Small intestine (tissue), 7 donors: ENCODE results near the gene EMID1. TPM values are rescaled to one million over a fixed set of nuclear protein-coding genes. Genes with fewer than 3 reads are reported as not detected.
A peak's percentile ranks its signal among the peaks of the same experiment; 100 is the strongest.

Source experiments
- DNase-seq, 2 donors: peaks; one replicate each; pipeline versions ENCODE4 v3.0.0 to v3.0.0-alpha.2; 2013
- FAIRE-seq: peaks from 2 replicates; lab custom pipeline; 2012; peaks lifted over from hg19 to GRCh38; lab: Jason Lieb, UNC
- H3K27ac ChIP-seq, 3 donors: one replicate each; pipeline ENCODE4 v1.5.1; 2013; ENCODE audit warnings: low read length in 2 of 3, mild to moderate bottlenecking in 2 of 3, control low read depth in 1 of 3, inconsistent platforms in 1 of 3, low read depth in 1 of 3, moderate library complexity in 1 of 3
- H3K27me3 ChIP-seq, 3 donors: one replicate each; pipeline ENCODE4 v1.6.1; 2013; ENCODE audit warnings: low read length in 3 of 3, inconsistent platforms in 1 of 3; ENCODE audit not compliant: control insufficient read depth in 3 of 3, insufficient read depth in 3 of 3
- H3K36me3 ChIP-seq, 3 donors: one replicate each; pipeline ENCODE4 v1.6.1; 2013; ENCODE audit warnings: low read length in 3 of 3, inconsistent platforms in 1 of 3, low read depth in 1 of 3, mild to moderate bottlenecking in 1 of 3, moderate library complexity in 1 of 3; ENCODE audit not compliant: control insufficient read depth in 3 of 3, insufficient read depth in 2 of 3
- H3K4me1 ChIP-seq, 3 donors: one replicate each; pipeline ENCODE4 v1.6.1; 2013; ENCODE audit warnings: low read length in 2 of 3, inconsistent platforms in 1 of 3, low read depth in 1 of 3, mild to moderate bottlenecking in 1 of 3, moderate library complexity in 1 of 3; ENCODE audit not compliant: control insufficient read depth in 3 of 3, insufficient read depth in 2 of 3
- H3K4me3 ChIP-seq, 3 donors: one replicate each; pipeline ENCODE4 v1.5.1; 2013; ENCODE audit warnings: low read length in 3 of 3, control low read depth in 1 of 3, inconsistent platforms in 1 of 3, low read depth in 1 of 3, mild to moderate bottlenecking in 1 of 3, moderate library complexity in 1 of 3
- H3K9me3 ChIP-seq, 2 donors: one replicate each; pipeline ENCODE4 v1.6.1; 2013; ENCODE audit warnings: low read depth in 1 of 2, low read length in 1 of 2; ENCODE audit not compliant: control insufficient read depth in 2 of 2, insufficient read depth in 1 of 2
- WGBS, 3 donors: extraction: QIAGEN DNeasy Blood & Tissue Kit; methylation state at CpG; one replicate each; pipeline ENCODE4 v1.1.7; 2013; 5-methylcytosine and 5-hydroxymethylcytosine counted together
- polyA plus RNA-seq, 4 donors: library from polyadenylated mRNA; stranded (reverse) in 3 of 4; unstranded in 1 of 4; fragments of 200-250 nt in 3 of 4; fragments of 120-200 nt in 1 of 4; gene quantifications; one replicate each; pipeline versions ENCODE4 v1.2.1 to v1.2.3, GENCODE V29; 2013
- donor health status: healthy with polysubstance abuse.
- donor health status: control.
- donor health status: control.
- donor health status: Bipolar disorder and iron deficiency.
- donor health status: healthy.

Gene EMID1
- polyA plus RNA-seq, 4 donors: 2.7 to 131 (median 4.7) TPM; not detected in 1

- DNase-seq (no peak), FAIRE-seq (no peak)
- H3K9me3 ChIP-seq: no peaks in the 10 kb centered on the region
- H3K27ac ChIP-seq: no peak overlapping the region
- H3K4me3 ChIP-seq: no peak overlapping the region
- H3K4me1 ChIP-seq: peaks cover 2 to 10% (median 3%) of the 10 kb centered on the region in 3 donors
- H3K27me3 ChIP-seq: no peaks in the 10 kb centered on the region
- WGBS, 3 donors: 83 to 86% (median 84%) methylated on average over 11 to 14 of the region's 14 CpGs
- peaks cover 0 to 62% (median 3%) of the 10 kb centered on the region in 3 donors for H3K36me3 ChIP-seq
Observed at GRCh38 chr22:29263791-29264276, 58.1 kb downstream of the EMID1 start.

GRCh38 chr22:29265305-29265704 is 59.6 kb downstream of the EMID1 start:
- FAIRE-seq (no peak), DNase-seq (no peak)
- peaks cover 2 to 12% (median 3%) of the 10 kb centered on the region in 3 donors for H3K4me1 ChIP-seq
- H3K4me3 ChIP-seq: no peak overlapping the region
- H3K27ac ChIP-seq: no peak overlapping the region
- WGBS, 3 donors: 92 to 95% (median 94%) methylated on average over 7 of the region's 7 CpGs
- H3K9me3 ChIP-seq: no peaks in the 10 kb centered on the region
- H3K27me3 ChIP-seq: no peaks in the 10 kb centered on the region
- peaks cover 0 to 48% (median 3%) of the 10 kb centered on the region in 3 donors for H3K36me3 ChIP-seq

- Histone ChIP-seq H3K27me3 (no peaks in the 10 kb centered on the region), H3K27ac (no peak overlapping the region), H3K36me3 (peaks cover 0 to 43% (median 3%) of the 10 kb centered on the region in 3 donors), H3K9me3 (no peaks in the 10 kb centered on the region), H3K4me3 (no peak overlapping the region), H3K4me1 (peaks cover 2 to 15% (median 4%) of the 10 kb centered on the region in 3 donors)
- 41 to 66% (median 59%) methylated on average over 4 of the region's 4 CpGs for WGBS, 3 donors
- FAIRE-seq: no peak
- DNase-seq: no peak
Observed at GRCh38 chr22:29265929-29266328, 60.2 kb downstream of the EMID1 start.

GRCh38 chr22:29266564-29267461 is 61.1 kb downstream of the EMID1 start:
- 18 to 24% (median 18%) methylated on average over 12 to 13 of the region's 13 CpGs for WGBS, 3 donors
- no peaks in the 10 kb centered on the region for H3K27me3 ChIP-seq
- no peaks in the 10 kb centered on the region for H3K9me3 ChIP-seq
- peak overlapping the region; percentile 70 to 98 (median 90) for H3K4me3 ChIP-seq
- FAIRE-seq: no peak
- H3K4me1 ChIP-seq: peaks cover 2 to 23% (median 11%) of the 10 kb centered on the region in 3 donors
- H3K36me3 ChIP-seq: peaks cover 0 to 35% (median 3%) of the 10 kb centered on the region in 3 donors
- H3K27ac ChIP-seq: peak overlapping the region in 2 of 3 donors; percentile 92 to 98
- DNase-seq: no peak

GRCh38 chr22:29267462-29267857 is 61.8 kb downstream of the EMID1 start:
- WGBS, 3 donors: 0% methylated on average over 21 to 32 of the region's 32 CpGs
- Histone ChIP-seq H3K4me1 (peaks cover 2 to 28% (median 11%) of the 10 kb centered on the region in 3 donors), H3K36me3 (peaks cover 0 to 34% (median 4%) of the 10 kb centered on the region in 3 donors), H3K9me3 (no peaks in the 10 kb centered on the region), H3K27me3 (no peaks in the 10 kb centered on the region), H3K4me3 (peak overlapping the region; percentile 70 to 98 (median 90)), H3K27ac (peak overlapping the region; percentile 24 to 98 (median 92))
- no peak for DNase-seq
- FAIRE-seq: no peak

- Histone ChIP-seq H3K9me3 (no peaks in the 10 kb centered on the region), H3K4me3 (peak within 1 kb of the TSS; percentile 70 to 98 (median 90)), H3K36me3 (peaks cover 3 to 33% (median 7%) of the 10 kb centered on the region in 3 donors), H3K27ac (peak within 1 kb of the TSS; percentile 89 to 98 (median 92)), H3K27me3 (no peaks in the 10 kb centered on the region), H3K4me1 (peaks cover 2 to 33% (median 11%) of the 10 kb centered on the region in 3 donors)
- FAIRE-seq: no peak
- peak; percentile 95 to 98 for DNase-seq
- WGBS, 3 donors: 0 to 1% (median 0%) methylated on average over 59 to 67 of the region's 67 CpGs
Observed at GRCh38 chr22:29267858-29268510, 62.3 kb downstream of the EMID1 start, which contains the start of the genes EWSR1 and RHBDD3. Gene EWSR1, plus strand, starts transcription at chr22:29268268. Its CDS starts 69 bp downstream, at chr22:29268337. Gene RHBDD3, minus strand, starts transcription at chr22:29267981. Its CDS starts 2,355 bp downstream, at chr22:29265626.

GRCh38 chr22:29268511-29269229 is 63.0 kb downstream of the EMID1 start:
- Histone ChIP-seq H3K4me1 (peaks cover 2 to 33% (median 11%) of the 10 kb centered on the region in 3 donors), H3K9me3 (no peaks in the 10 kb centered on the region), H3K36me3 (peaks cover 3 to 32% (median 7%) of the 10 kb centered on the region in 3 donors), H3K27me3 (no peaks in the 10 kb centered on the region), H3K4me3 (peak overlapping the region; percentile 70 to 98 (median 90)), H3K27ac (peak overlapping the region; percentile 89 to 98 (median 92))
- FAIRE-seq (no peak), DNase-seq (peak; percentile 34 to 76)
- 0 to 1% (median 1%) methylated on average over 36 to 51 of the region's 51 CpGs for WGBS, 3 donors
